ENCODE data around the gene SKIC2. TPM values are rescaled to one million over a fixed set of nuclear protein-coding genes. Genes with fewer than 3 reads are reported as not detected.

SKIC2 gene
- total and polyA plus RNA-seq, 2 experiments from 2014 or later, result 46.9 to 54.9 TPM

DNA sequence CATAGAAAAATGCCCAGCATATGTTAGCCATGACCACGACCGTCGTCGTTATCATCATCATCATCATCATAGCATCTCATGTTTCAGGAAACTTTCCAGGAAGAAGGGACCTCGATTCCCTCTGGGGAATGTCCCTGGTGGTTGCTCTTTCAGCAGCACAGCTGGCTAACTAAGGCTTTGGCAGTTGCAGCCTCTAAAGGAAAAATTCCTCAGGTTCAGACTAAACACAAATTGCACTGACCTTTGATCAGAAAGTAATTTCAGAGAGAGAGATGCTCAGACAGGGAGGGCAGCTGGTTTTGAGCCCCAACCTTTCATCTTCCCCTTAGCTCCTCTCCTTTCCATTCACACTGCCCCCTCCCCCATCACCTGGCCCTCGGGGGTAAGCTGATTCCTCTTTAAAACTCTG, 18.7 kb upstream of the SKIC2 start:
- Histone ChIP-seq H2AFZ (no peak overlapping the region), H3K79me2 (ENCODE audit: insufficient read depth) (no peaks in the 10 kb centered on the region), H3K9me2 (ENCODE audit: insufficient read depth) (no peaks in the 10 kb centered on the region), H3K36me3 (ENCODE audit: low read depth) (no peaks in the 10 kb centered on the region), H3K9ac (no peak overlapping the region), H3K9me3 (ENCODE audit: low read depth) (no peaks in the 10 kb centered on the region), H4K20me1 (ENCODE audit: insufficient read depth) (no peaks in the 10 kb centered on the region), H3K4me1 (ENCODE audit: insufficient read depth) (peaks cover 3% of the 10 kb centered on the region), H3K4me2 (ENCODE audit: unreplicated experiment) (no peak overlapping the region), H3K27me3 (replicated peaks; ENCODE audit: insufficient read depth) (no peaks in the 10 kb centered on the region), H3K4me3 (no peak overlapping the region), H3K27ac (no peak overlapping the region), H3F3A (ENCODE audit: insufficient read depth) (no peaks in the 10 kb centered on the region)
- peak; percentile 23 for DNase-seq
- TF ChIP-seq EZH2phosphoT487 (IDR thresholded peaks at IDR 0.05; ENCODE audit: insufficient read depth, low read depth) (no peak), EZH2 (IDR thresholded peaks at IDR 0.05; ENCODE audit: insufficient read depth, poor library complexity, severe bottlenecking) (no peak)
- in situ Hi-C loops (cut with MboI), result no loop called here
- 27 to 28% methylated on average over 6 of the region's 6 CpGs for WGBS, 2 experiments (ENCODE audit: low coverage in 1 of 2, low lambda C conversion rate in 2 of 2, missing lambda C conversion rate in 2 of 2)

DNA sequence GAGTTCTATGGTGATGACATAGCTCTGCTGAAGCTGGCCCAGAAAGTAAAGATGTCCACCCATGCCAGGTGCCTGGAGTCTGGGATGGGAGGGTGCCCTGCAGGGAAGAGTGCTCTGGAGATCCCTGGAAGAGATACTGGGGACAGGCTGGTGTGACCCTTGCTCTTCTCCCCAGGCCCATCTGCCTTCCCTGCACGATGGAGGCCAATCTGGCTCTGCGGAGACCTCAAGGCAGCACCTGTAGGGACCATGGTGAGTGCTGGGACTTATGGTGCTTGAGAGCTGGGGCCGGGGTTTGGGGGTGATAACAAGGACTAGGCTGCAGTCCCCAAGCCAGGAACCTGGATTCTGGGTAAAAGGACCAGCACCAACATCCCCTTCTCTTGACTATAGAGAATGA, 15.2 kb upstream of the SKIC2 start:
- TF ChIP-seq EZH2 (IDR thresholded peaks at IDR 0.05; ENCODE audit: insufficient read depth, poor library complexity, severe bottlenecking), result no peak
- TF ChIP-seq EZH2phosphoT487 (IDR thresholded peaks at IDR 0.05; ENCODE audit: insufficient read depth, low read depth), result no peak
- H3K9me3 ChIP-seq (ENCODE audit: low read depth), result no peaks in the 10 kb centered on the region
- no peaks in the 10 kb centered on the region for H3K36me3 ChIP-seq (ENCODE audit: low read depth)
- H4K20me1 ChIP-seq (ENCODE audit: insufficient read depth), result no peaks in the 10 kb centered on the region
- H2AFZ ChIP-seq, result no peak overlapping the region
- no peaks in the 10 kb centered on the region for H3K9me2 ChIP-seq (ENCODE audit: insufficient read depth)
- DNase-seq, result no peak
- no peak overlapping the region for H3K27ac ChIP-seq
- H3F3A ChIP-seq (ENCODE audit: insufficient read depth), result no peaks in the 10 kb centered on the region
- H3K27me3 ChIP-seq (replicated peaks; ENCODE audit: insufficient read depth), result no peaks in the 10 kb centered on the region
- no peak overlapping the region for H3K4me3 ChIP-seq
- WGBS, 2 experiments (ENCODE audit: low coverage in 1 of 2, low lambda C conversion rate in 2 of 2, missing lambda C conversion rate in 2 of 2), result 62 to 66% methylated on average over 3 of the region's 3 CpGs
- H3K4me1 ChIP-seq (ENCODE audit: insufficient read depth), result peaks cover 13% of the 10 kb centered on the region
- no peaks in the 10 kb centered on the region for H3K79me2 ChIP-seq (ENCODE audit: insufficient read depth)
- H3K9ac ChIP-seq, result no peak overlapping the region
- no peak overlapping the region for H3K4me2 ChIP-seq (ENCODE audit: unreplicated experiment)
- in situ Hi-C loops (cut with MboI), result no loop called here

DNA sequence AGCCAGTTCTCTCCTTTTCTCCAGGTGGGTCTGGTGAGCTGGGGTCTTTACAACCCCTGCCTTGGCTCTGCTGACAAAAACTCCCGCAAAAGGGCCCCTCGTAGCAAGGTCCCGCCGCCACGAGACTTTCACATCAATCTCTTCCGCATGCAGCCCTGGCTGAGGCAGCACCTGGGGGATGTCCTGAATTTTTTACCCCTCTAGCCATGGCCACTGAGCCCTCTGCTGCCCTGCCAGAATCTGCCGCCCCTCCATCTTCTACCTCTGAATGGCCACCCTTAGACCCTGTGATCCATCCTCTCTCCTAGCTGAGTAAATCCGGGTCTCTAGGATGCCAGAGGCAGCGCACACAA, 13.8 kb upstream of the SKIC2 start:
- peak overlapping the region; percentile 81 for H3K4me2 ChIP-seq (ENCODE audit: unreplicated experiment)
- H3K27me3 ChIP-seq (replicated peaks; ENCODE audit: insufficient read depth), result no peaks in the 10 kb centered on the region
- H3K9me3 ChIP-seq (ENCODE audit: low read depth), result no peaks in the 10 kb centered on the region
- peaks cover 7% of the 10 kb centered on the region; the same call in 1 of the 2 replicates for H3F3A ChIP-seq (ENCODE audit: insufficient read depth)
- in situ Hi-C loops (cut with MboI), result no loop called here
- WGBS, 2 experiments (ENCODE audit: low coverage in 1 of 2, low lambda C conversion rate in 2 of 2, missing lambda C conversion rate in 2 of 2), result 53 to 63% methylated on average over 9 of the region's 9 CpGs
- peak overlapping the region; percentile 93 for H2AFZ ChIP-seq
- H3K4me3 ChIP-seq, result peak overlapping the region; percentile 70
- H3K9me2 ChIP-seq (ENCODE audit: insufficient read depth), result no peaks in the 10 kb centered on the region
- H3K36me3 ChIP-seq (ENCODE audit: low read depth), result no peaks in the 10 kb centered on the region
- TF ChIP-seq EZH2 (IDR thresholded peaks at IDR 0.05; ENCODE audit: insufficient read depth, poor library complexity, severe bottlenecking), result no peak
- TF ChIP-seq EZH2phosphoT487 (IDR thresholded peaks at IDR 0.05; ENCODE audit: insufficient read depth, low read depth), result no peak
- peak overlapping the region; percentile 64 for H3K9ac ChIP-seq
- no peaks in the 10 kb centered on the region for H4K20me1 ChIP-seq (ENCODE audit: insufficient read depth)
- H3K4me1 ChIP-seq (ENCODE audit: insufficient read depth), result peaks cover 18% of the 10 kb centered on the region
- peak overlapping the region; percentile 87 for H3K27ac ChIP-seq
- no peak for DNase-seq
- no peaks in the 10 kb centered on the region for H3K79me2 ChIP-seq (ENCODE audit: insufficient read depth)

DNA sequence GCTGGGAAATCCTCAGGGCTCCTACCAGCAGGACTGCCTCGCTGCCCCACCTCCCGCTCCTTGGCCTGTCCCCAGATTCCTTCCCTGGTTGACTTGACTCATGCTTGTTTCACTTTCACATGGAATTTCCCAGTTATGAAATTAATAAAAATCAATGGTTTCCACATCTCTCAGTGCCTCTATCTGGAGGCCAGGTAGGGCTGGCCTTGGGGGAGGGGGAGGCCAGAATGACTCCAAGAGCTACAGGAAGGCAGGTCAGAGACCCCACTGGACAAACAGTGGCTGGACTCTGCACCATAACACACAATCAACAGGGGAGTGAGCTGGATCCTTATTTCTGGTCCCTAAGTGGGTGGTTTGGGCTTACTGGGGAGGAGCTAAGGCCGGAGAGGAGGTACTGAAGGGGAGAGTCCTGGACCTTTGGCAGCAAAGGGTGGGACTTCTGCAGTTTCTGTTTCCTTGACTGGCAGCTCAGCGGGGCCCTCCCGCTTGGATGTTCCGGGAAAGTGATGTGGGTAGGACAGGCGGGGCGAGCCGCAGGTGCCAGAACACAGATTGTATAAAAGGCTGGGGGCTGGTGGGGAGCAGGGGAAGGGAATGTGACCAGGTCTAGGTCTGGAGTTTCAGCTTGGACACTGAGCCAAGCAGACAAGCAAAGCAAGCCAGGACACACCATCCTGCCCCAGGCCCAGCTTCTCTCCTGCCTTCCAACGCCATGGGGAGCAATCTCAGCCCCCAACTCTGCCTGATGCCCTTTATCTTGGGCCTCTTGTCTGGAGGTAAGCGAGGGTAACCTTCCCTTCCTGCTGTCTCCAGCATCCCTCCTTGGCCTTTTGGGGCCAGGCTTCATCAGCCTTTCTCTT, 13.2 kb upstream of the SKIC2 start, which contains the start of gene CFB:
Gene CFB (plus strand): TSS at position 589 of the 863 bp plus-strand sequence. CDS start 127 bp downstream, at position 716.
- Histone ChIP-seq H3K36me3 (ENCODE audit: low read depth) (no peaks in the 10 kb centered on the region), H4K20me1 (ENCODE audit: insufficient read depth) (no peaks in the 10 kb centered on the region), H3K4me1 (ENCODE audit: insufficient read depth) (peaks cover 18% of the 10 kb centered on the region), H3K9me3 (ENCODE audit: low read depth) (no peaks in the 10 kb centered on the region), H3K27me3 (replicated peaks; ENCODE audit: insufficient read depth) (no peaks in the 10 kb centered on the region), H3K9me2 (ENCODE audit: insufficient read depth) (no peaks in the 10 kb centered on the region), H3K9ac (peak within 1 kb of the TSS; percentile 64), H2AFZ (peak within 1 kb of the TSS; percentile 93), H3K4me3 (peak within 1 kb of the TSS; percentile 70), H3F3A (ENCODE audit: insufficient read depth) (peaks cover 7% of the 10 kb centered on the region; the same call in 1 of the 2 replicates), H3K27ac (peak within 1 kb of the TSS; percentile 87), H3K79me2 (ENCODE audit: insufficient read depth) (no peaks in the 10 kb centered on the region), H3K4me2 (ENCODE audit: unreplicated experiment) (peak within 1 kb of the TSS; percentile 81)
- in situ Hi-C loops (cut with MboI), result no loop called here
- TF ChIP-seq EZH2phosphoT487 (IDR thresholded peaks at IDR 0.05; ENCODE audit: insufficient read depth, low read depth) (no peak), EZH2 (IDR thresholded peaks at IDR 0.05; ENCODE audit: insufficient read depth, poor library complexity, severe bottlenecking) (no peak)
- peak; percentile 91 for DNase-seq
- 19 to 25% methylated on average over 11 of the region's 11 CpGs for WGBS, 2 experiments (ENCODE audit: low coverage in 1 of 2, low lambda C conversion rate in 2 of 2, missing lambda C conversion rate in 2 of 2)

All from GM23248 (cell line).